WERI-Rb-1 (cell line): ENCODE results near the gene FUBP1.
"Not testable (repeated sequence)": the region's sequence is repeated elsewhere in the genome, so short reads cannot be mapped to it uniquely, and the experiment has no call there.

Experiments used
- DNase-seq: peaks from one replicate; pipeline ENCODE4 v3.0.0-alpha.2; 2020
- H3K27ac ChIP-seq: fragments of 250-450 bp; sonication (Bioruptor Pico); 2 replicates; pipeline ENCODE4 v1.5.1; 2020; ENCODE audit warnings: mild to moderate bottlenecking, moderate library complexity
- H3K27me3 ChIP-seq: fragments of 250-450 bp; sonication (Bioruptor Pico); 2 replicates; pipeline ENCODE4 v1.5.1; 2021; ENCODE audit warnings: mild to moderate bottlenecking, low read depth, moderate library complexity; ENCODE audit not compliant: insufficient read depth, severe bottlenecking
- H3K36me3 ChIP-seq: fragments of 250-450 bp; sonication (Bioruptor Pico); 2 replicates; pipeline ENCODE4 v1.5.1; 2020; ENCODE audit warnings: mild to moderate bottlenecking, moderate library complexity
- H3K4me3 ChIP-seq: 2 replicates; pipeline ENCODE4 v1.5.1; 2011; ENCODE audit warnings: low read depth, mild to moderate bottlenecking, control low read depth, low read length
- H3K9me3 ChIP-seq: fragments of 250-450 bp; sonication (Bioruptor Pico); 2 replicates; pipeline ENCODE4 v1.5.1; 2021; ENCODE audit warnings: mild to moderate bottlenecking, moderate library complexity; ENCODE audit not compliant: severe bottlenecking
- CTCF ChIP-seq: IDR thresholded peaks from 2 replicates; pipeline ENCODE4 v1.5.1; 2011; ENCODE audit warnings: low read depth, mild to moderate bottlenecking, control low read depth, inconsistent platforms, low read length

FUBP1 gene

GRCh38 chr1:77926561-77927357 lies 52.1 kb downstream of the FUBP1 start:
- TF ChIP-seq CTCF: no peak
- Histone ChIP-seq H3K9me3 (no peaks in the 10 kb centered on the region), H3K27ac (no peak overlapping the region), H3K4me3 (no peak overlapping the region), H3K27me3 (no peaks in the 10 kb centered on the region), H3K36me3 (no peaks in the 10 kb centered on the region)
- DNase-seq: no peak

GRCh38 chr1:77925956-77926355 lies 52.9 kb downstream of the FUBP1 start:
- Histone ChIP-seq H3K9me3 (no peaks in the 10 kb centered on the region), H3K36me3 (no peaks in the 10 kb centered on the region), H3K27me3 (no peaks in the 10 kb centered on the region), H3K27ac (no peak overlapping the region), H3K4me3 (no peak overlapping the region)
- DNase-seq: no peak
- TF ChIP-seq CTCF: no peak

GRCh38 chr1:77925518-77925917 lies 53.4 kb downstream of the FUBP1 start:
- Histone ChIP-seq H3K36me3 (no peaks in the 10 kb centered on the region), H3K4me3 (no peak overlapping the region), H3K9me3 (no peaks in the 10 kb centered on the region), H3K27ac (no peak overlapping the region), H3K27me3 (no peaks in the 10 kb centered on the region)
- no peak for DNase-seq
- TF ChIP-seq CTCF: no peak

GRCh38 chr1:77918918-77919317 lies 60.0 kb downstream of the FUBP1 start:
- H3K27me3 ChIP-seq, H3K27ac ChIP-seq, H3K9me3 ChIP-seq, DNase-seq, H3K36me3 ChIP-seq, H3K4me3 ChIP-seq: not testable (repeated sequence)

DNA sequence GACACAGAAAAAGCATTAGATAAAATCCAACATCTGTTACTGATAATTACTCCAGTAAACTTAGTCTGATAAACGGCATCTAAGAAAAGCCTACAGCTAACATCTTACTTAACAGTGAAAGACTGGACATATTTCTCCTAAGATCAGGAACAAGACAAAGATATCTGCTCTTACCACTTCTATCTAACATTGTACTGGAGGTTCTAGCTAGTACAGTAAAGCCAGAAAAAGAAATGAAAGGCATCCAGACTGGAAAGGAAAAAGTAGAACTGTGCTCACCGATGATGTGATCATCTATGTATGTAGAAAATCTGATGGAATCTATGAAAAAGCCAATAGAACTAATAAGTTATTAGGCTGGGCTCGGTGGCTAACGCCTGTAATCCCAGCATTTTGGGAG lies 68.8 kb downstream of the FUBP1 start:
- Histone ChIP-seq H3K36me3 (no peaks in the 10 kb centered on the region), H3K27ac (no peak overlapping the region), H3K9me3 (no peaks in the 10 kb centered on the region), H3K27me3 (no peaks in the 10 kb centered on the region), H3K4me3 (no peak overlapping the region)
- no peak for DNase-seq
- no peak for TF ChIP-seq CTCF

DNA sequence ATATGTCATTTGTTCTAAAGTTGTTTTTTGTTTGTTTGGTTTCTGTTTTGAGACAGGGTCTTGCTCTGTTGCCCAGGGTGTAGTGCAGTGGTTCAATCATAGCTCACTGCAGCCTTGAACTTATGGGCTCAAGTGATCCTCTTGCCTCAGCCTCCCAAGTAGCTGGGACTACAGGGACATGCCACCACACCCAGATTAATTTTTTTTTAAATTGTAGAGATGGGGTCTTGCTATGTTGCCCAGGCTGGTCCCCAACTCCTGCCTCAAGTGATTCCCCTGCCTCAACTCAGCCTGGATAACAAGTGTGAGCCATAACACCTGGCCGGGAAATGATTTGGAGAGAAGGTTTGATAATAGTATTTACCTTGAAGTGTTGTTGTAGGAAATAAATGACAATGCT lies 72.2 kb downstream of the FUBP1 start:
- Histone ChIP-seq H3K36me3 (no peaks in the 10 kb centered on the region), H3K4me3 (no peak overlapping the region), H3K9me3 (no peaks in the 10 kb centered on the region), H3K27ac (no peak overlapping the region), H3K27me3 (no peaks in the 10 kb centered on the region)
- no peak for DNase-seq
- no peak for TF ChIP-seq CTCF
